Activated CD4-positive, alpha-beta memory T cell treated with anti-CD3 and anti-CD28 coated beads, Interleukin-2, amount 10 ng/mL, durations not matched to agents 7 days and 5 days (primary cell): ENCODE measurements around the gene DEUP1. TPM values are rescaled to one million over a fixed set of nuclear protein-coding genes. Genes with fewer than 3 reads are reported as not detected.

Source experiments
- CTCF ChIA-PET: fragments of 350-600 bp; sonication (Branson Sonifier 250); formaldehyde crosslinking; loops from one replicate; lab custom pipeline; 2021; ENCODE audit warnings: antibody characterized with exemption, inconsistent platforms; lab: Charles Lee
- POLR2A ChIA-PET: fragments of 350-600 bp; sonication (Branson Sonifier 250); formaldehyde crosslinking; loops from one replicate; lab custom pipeline; 2021; ENCODE audit warnings: antibody characterized with exemption; lab: Charles Lee
- DNase-seq: peaks from one replicate; pipeline ENCODE4 v3.0.0-alpha.2; 2020
- H3K27ac Mint-ChIP-seq: one replicate; pipeline ENCODE4 v1.8.0; 2021; ENCODE audit warnings: mild to moderate bottlenecking, mixed read lengths
- H3K27me3 Mint-ChIP-seq: one replicate; pipeline ENCODE4 v1.8.0; 2021; ENCODE audit warnings: mixed read lengths
- H3K36me3 Mint-ChIP-seq: one replicate; pipeline ENCODE4 v1.8.0; 2021; ENCODE audit warnings: low read depth, mixed read lengths
- H3K4me1 Mint-ChIP-seq: one replicate; pipeline ENCODE4 v1.8.0; 2021; ENCODE audit warnings: mixed read lengths
- H3K4me3 Mint-ChIP-seq: one replicate; pipeline ENCODE4 v1.8.0; 2021; ENCODE audit warnings: mild to moderate bottlenecking, mixed read lengths
- H3K9me3 Mint-ChIP-seq: one replicate; pipeline ENCODE4 v1.8.0; 2021; ENCODE audit warnings: mixed read lengths
- total RNA-seq, 2 experiments: library from RNA; stranded (reverse); gene quantifications; one replicate each; pipeline ENCODE4 v1.2.3, GENCODE V29; 2021

Gene DEUP1
- total RNA-seq, 2 experiments from 2014 or later = not detected

GRCh38 chr11:93467054-93467453, 136.5 kb downstream of the DEUP1 start:
- Mint-ChIP-seq H3K4me3 (no peak overlapping the region), H3K36me3 (no peaks in the 10 kb centered on the region), H3K27ac (no peak overlapping the region), H3K27me3 (peaks cover 17% of the 10 kb centered on the region), H3K9me3 (no peaks in the 10 kb centered on the region), H3K4me1 (no peaks in the 10 kb centered on the region)
- DNase-seq = no peak
- ChIA-PET POLR2A (no interaction called here), CTCF (no interaction called here)

GRCh38 chr11:93468290-93468689, 137.7 kb downstream of the DEUP1 start:
- no peaks in the 10 kb centered on the region for H3K9me3 Mint-ChIP-seq
- ChIA-PET POLR2A (no interaction called here), CTCF (no interaction called here)
- no peak for DNase-seq
- H3K27me3 Mint-ChIP-seq = peaks cover 13% of the 10 kb centered on the region
- no peaks in the 10 kb centered on the region for H3K36me3 Mint-ChIP-seq
- H3K27ac Mint-ChIP-seq = no peak overlapping the region
- no peaks in the 10 kb centered on the region for H3K4me1 Mint-ChIP-seq
- H3K4me3 Mint-ChIP-seq = no peak overlapping the region

- Mint-ChIP-seq H3K27ac (no peak overlapping the region), H3K4me1 (no peaks in the 10 kb centered on the region), H3K9me3 (no peaks in the 10 kb centered on the region), H3K36me3 (peaks cover 11% of the 10 kb centered on the region), H3K27me3 (no peaks in the 10 kb centered on the region), H3K4me3 (no peak overlapping the region)
- CTCF ChIA-PET = no interaction called here
- no peak for DNase-seq
- POLR2A ChIA-PET = no interaction called here
Measured at GRCh38 chr11:93474123-93474522, 143.6 kb downstream of the DEUP1 start.

- no peaks in the 10 kb centered on the region for H3K27me3 Mint-ChIP-seq
Measured at GRCh38 chr11:93476796-93477195, 146.3 kb downstream of the DEUP1 start.

GRCh38 chr11:93477684-93478234, 147.2 kb downstream of the DEUP1 start:
- POLR2A ChIA-PET = no interaction called here
- H3K27ac Mint-ChIP-seq = no peak overlapping the region

More at GRCh38 chr11:93476796-93477195, 146.3 kb downstream of the DEUP1 start:
- H3K4me1 Mint-ChIP-seq = no peaks in the 10 kb centered on the region
- DNase-seq = no peak
- H3K36me3 Mint-ChIP-seq = peaks cover 17% of the 10 kb centered on the region
- H3K4me3 Mint-ChIP-seq = no peak overlapping the region
- H3K9me3 Mint-ChIP-seq = no peaks in the 10 kb centered on the region
- no peak overlapping the region for H3K27ac Mint-ChIP-seq
- POLR2A ChIA-PET = no interaction called here
- CTCF ChIA-PET = no interaction called here

GRCh38 chr11:93478841-93479240, 148.3 kb downstream of the DEUP1 start:
- CTCF ChIA-PET = no interaction called here

More at GRCh38 chr11:93477684-93478234, 147.2 kb downstream of the DEUP1 start:
- Mint-ChIP-seq H3K36me3 (peaks cover 19% of the 10 kb centered on the region), H3K27me3 (no peaks in the 10 kb centered on the region), H3K4me1 (no peaks in the 10 kb centered on the region), H3K4me3 (no peak overlapping the region), H3K9me3 (no peaks in the 10 kb centered on the region)
- CTCF ChIA-PET = no interaction called here
- no peak for DNase-seq

GRCh38 chr11:93480256-93480655, 149.7 kb downstream of the DEUP1 start:
- H3K27ac Mint-ChIP-seq = no peak overlapping the region
- peaks cover 19% of the 10 kb centered on the region for H3K36me3 Mint-ChIP-seq
- no peaks in the 10 kb centered on the region for H3K27me3 Mint-ChIP-seq
- H3K9me3 Mint-ChIP-seq = no peaks in the 10 kb centered on the region
- H3K4me3 Mint-ChIP-seq = no peak overlapping the region
- no peak for DNase-seq
- no peaks in the 10 kb centered on the region for H3K4me1 Mint-ChIP-seq
- POLR2A ChIA-PET = no interaction called here
- CTCF ChIA-PET = no interaction called here

More at GRCh38 chr11:93478841-93479240, 148.3 kb downstream of the DEUP1 start:
- Mint-ChIP-seq H3K4me3 (no peak overlapping the region), H3K9me3 (no peaks in the 10 kb centered on the region), H3K36me3 (peaks cover 19% of the 10 kb centered on the region), H3K27me3 (no peaks in the 10 kb centered on the region), H3K4me1 (no peaks in the 10 kb centered on the region), H3K27ac (no peak overlapping the region)
- POLR2A ChIA-PET = no interaction called here
- no peak for DNase-seq

GRCh38 chr11:93480756-93481155, 150.2 kb downstream of the DEUP1 start:
- CTCF ChIA-PET = interaction anchor here (0.5 kb wide), 1 partner anchor 425 kb away, joined by 3 read pairs; no protein-coding TSS in a partner anchor
- Mint-ChIP-seq H3K4me3 (no peak overlapping the region), H3K36me3 (peaks cover 19% of the 10 kb centered on the region), H3K9me3 (no peaks in the 10 kb centered on the region), H3K4me1 (no peaks in the 10 kb centered on the region), H3K27me3 (no peaks in the 10 kb centered on the region), H3K27ac (no peak overlapping the region)
- no peak for DNase-seq
- POLR2A ChIA-PET = no interaction called here

GRCh38 chr11:93481279-93481678, 150.7 kb downstream of the DEUP1 start:
- no peak overlapping the region for H3K27ac Mint-ChIP-seq
- ChIA-PET POLR2A (no interaction called here), CTCF (interaction anchor here (0.5 kb wide), 1 partner anchor 426 kb away, joined by 3 read pairs; no protein-coding TSS in a partner anchor)

GRCh38 chr11:93481696-93482095, 151.2 kb downstream of the DEUP1 start:
- no peaks in the 10 kb centered on the region for H3K27me3 Mint-ChIP-seq
- no peaks in the 10 kb centered on the region for H3K4me1 Mint-ChIP-seq
- peaks cover 15% of the 10 kb centered on the region for H3K36me3 Mint-ChIP-seq
- no peak for DNase-seq
- H3K4me3 Mint-ChIP-seq = no peak overlapping the region
- H3K9me3 Mint-ChIP-seq = no peaks in the 10 kb centered on the region
- ChIA-PET POLR2A (no interaction called here), CTCF (interaction anchor here (0.7 kb wide), 1 partner anchor 9 kb away, joined by 3 read pairs; no protein-coding TSS in a partner anchor)
- no peak overlapping the region for H3K27ac Mint-ChIP-seq

More at GRCh38 chr11:93481279-93481678, 150.7 kb downstream of the DEUP1 start:
- Mint-ChIP-seq H3K4me1 (no peaks in the 10 kb centered on the region), H3K36me3 (peaks cover 18% of the 10 kb centered on the region), H3K27me3 (no peaks in the 10 kb centered on the region), H3K4me3 (no peak overlapping the region), H3K9me3 (no peaks in the 10 kb centered on the region)
- DNase-seq = no peak

- no peak overlapping the region for H3K4me3 Mint-ChIP-seq
- H3K36me3 Mint-ChIP-seq = peaks cover 15% of the 10 kb centered on the region
- ChIA-PET CTCF (interaction anchor here (0.7 kb wide), 1 partner anchor 10 kb away, joined by 3 read pairs; no protein-coding TSS in a partner anchor), POLR2A (no interaction called here)
- no peaks in the 10 kb centered on the region for H3K9me3 Mint-ChIP-seq
- H3K27me3 Mint-ChIP-seq = no peaks in the 10 kb centered on the region
- H3K27ac Mint-ChIP-seq = no peak overlapping the region
- DNase-seq = no peak
- no peaks in the 10 kb centered on the region for H3K4me1 Mint-ChIP-seq
Measured at GRCh38 chr11:93482556-93482955, 152.0 kb downstream of the DEUP1 start.

GRCh38 chr11:93484716-93485115, 154.2 kb downstream of the DEUP1 start:
- no peak overlapping the region for H3K4me3 Mint-ChIP-seq
- no peaks in the 10 kb centered on the region for H3K27me3 Mint-ChIP-seq
- no peak overlapping the region for H3K27ac Mint-ChIP-seq
- H3K4me1 Mint-ChIP-seq = no peaks in the 10 kb centered on the region
- no peak for DNase-seq
- ChIA-PET POLR2A (no interaction called here), CTCF (no interaction called here)
- peaks cover 4% of the 10 kb centered on the region for H3K36me3 Mint-ChIP-seq
- H3K9me3 Mint-ChIP-seq = no peaks in the 10 kb centered on the region

GRCh38 chr11:93485983-93486382, 155.4 kb downstream of the DEUP1 start:
- Mint-ChIP-seq H3K27ac (no peak overlapping the region), H3K4me3 (no peak overlapping the region), H3K36me3 (peaks cover 2% of the 10 kb centered on the region), H3K4me1 (no peaks in the 10 kb centered on the region), H3K9me3 (no peaks in the 10 kb centered on the region), H3K27me3 (no peaks in the 10 kb centered on the region)
- ChIA-PET POLR2A (no interaction called here), CTCF (interaction anchor here (0.5 kb wide), 1 partner anchor 332 kb away, joined by 5 read pairs; no protein-coding TSS in a partner anchor)
- no peak for DNase-seq

- H3K9me3 Mint-ChIP-seq = no peaks in the 10 kb centered on the region
- H3K4me1 Mint-ChIP-seq = no peaks in the 10 kb centered on the region
- DNase-seq = no peak
- POLR2A ChIA-PET = no interaction called here
- peaks cover 11% of the 10 kb centered on the region for H3K36me3 Mint-ChIP-seq
- no peak overlapping the region for H3K27ac Mint-ChIP-seq
- no peaks in the 10 kb centered on the region for H3K27me3 Mint-ChIP-seq
- no peak overlapping the region for H3K4me3 Mint-ChIP-seq
- CTCF ChIA-PET = no interaction called here
Measured at GRCh38 chr11:93487032-93487483, 156.5 kb downstream of the DEUP1 start.
